Peyer's patch (tissue), 4 donors: ENCODE results near the gene MEF2D. TPM values are rescaled to one million over a fixed set of nuclear protein-coding genes. Genes with fewer than 3 reads are reported as not detected.

Experiments
- DNase-seq, 3 donors: peaks; one replicate each; pipeline ENCODE4 v3.0.0-alpha.2; 2017 to 2019
- H3K27ac ChIP-seq, 4 donors: fragments of 200-600 bp; sonication (generic); one replicate each; pipeline ENCODE4 v1.5.1; 2016 to 2019
- H3K27me3 ChIP-seq, 2 donors: fragments of 200-600 bp; sonication (generic); one replicate each; pipeline ENCODE4 v1.5.1; 2019
- H3K36me3 ChIP-seq, 3 donors: fragments of 200-600 bp; sonication (generic); one replicate each; pipeline ENCODE4 v1.5.1; 2016 to 2019
- H3K4me1 ChIP-seq, 4 donors: fragments of 200-600 bp; sonication (generic); one replicate each; pipeline ENCODE4 v1.5.1; 2016 to 2019
- H3K4me3 ChIP-seq, 4 donors: fragments of 200-600 bp; sonication (generic); 1 replicate in 3 of 4; 2 replicates in 1 of 4; pipeline ENCODE4 v1.5.1; 2016 to 2019; ENCODE audit warnings: mild to moderate bottlenecking in 1 of 4
- H3K9me3 ChIP-seq, 4 donors: fragments of 200-600 bp; sonication (generic); one replicate each; pipeline ENCODE4 v1.5.1; 2016 to 2019; ENCODE audit warnings: mild to moderate bottlenecking in 1 of 4
- POLR2A ChIP-seq, 2 donors: fragments of 450-650 bp; IDR thresholded peaks; one replicate each; pipeline ENCODE4 v1.5.1; 2017; ENCODE audit warnings: antibody characterized with exemption in 2 of 2, mild to moderate bottlenecking in 2 of 2, moderate library complexity in 2 of 2
- total RNA-seq, 4 donors: library from RNA; depleted of rRNA; stranded (reverse); fragments of >200 nt; gene quantifications; one replicate each; pipeline ENCODE4 v1.1.0, GENCODE V29; 2016
- TF ChIP-seq, protein P1 (sequence below), 6 experiments: fragments of 450-650 bp in 4 of 6; fragments of 200-600 bp in 2 of 6; sonication (generic) in 1 of 6; IDR thresholded peaks; one replicate each; pipeline ENCODE4 v1.5.1; 2017 to 2019; ENCODE audit warnings: antibody characterized with exemption in 6 of 6, mild to moderate bottlenecking in 3 of 6, moderate library complexity in 1 of 6

The MEF2D gene
- total RNA-seq, 4 donors from 2014 or later, result 46.8 to 97.4 (median 64.1) TPM

DNA sequence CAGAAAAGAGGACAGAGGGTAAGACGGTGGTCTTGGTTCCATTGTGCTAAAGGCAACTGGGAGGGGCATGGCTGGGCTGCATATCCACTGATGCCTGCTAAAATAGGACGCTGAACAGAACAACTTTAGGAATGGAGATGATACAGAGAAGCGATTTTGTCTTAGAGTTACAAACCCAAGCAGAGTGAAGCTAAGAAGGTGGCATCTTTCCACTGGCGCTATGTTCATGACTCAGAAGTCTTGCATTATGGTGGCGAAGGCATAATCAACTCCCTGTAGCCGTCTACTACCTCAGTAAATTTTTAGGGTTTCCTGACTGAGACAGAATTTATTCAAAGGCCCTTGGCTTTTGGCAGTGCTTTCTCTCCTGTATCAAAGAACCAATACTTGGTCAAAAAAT is 57.3 kb downstream of the MEF2D start:
- no peaks in the 10 kb centered on the region for H3K9me3 ChIP-seq
- H3K27ac ChIP-seq, result no peak overlapping the region
- no peak overlapping the region for H3K4me3 ChIP-seq
- peaks cover 0 to 5% (median 0%) of the 10 kb centered on the region in 4 donors for H3K4me1 ChIP-seq
- TF ChIP-seq, protein P1, sequence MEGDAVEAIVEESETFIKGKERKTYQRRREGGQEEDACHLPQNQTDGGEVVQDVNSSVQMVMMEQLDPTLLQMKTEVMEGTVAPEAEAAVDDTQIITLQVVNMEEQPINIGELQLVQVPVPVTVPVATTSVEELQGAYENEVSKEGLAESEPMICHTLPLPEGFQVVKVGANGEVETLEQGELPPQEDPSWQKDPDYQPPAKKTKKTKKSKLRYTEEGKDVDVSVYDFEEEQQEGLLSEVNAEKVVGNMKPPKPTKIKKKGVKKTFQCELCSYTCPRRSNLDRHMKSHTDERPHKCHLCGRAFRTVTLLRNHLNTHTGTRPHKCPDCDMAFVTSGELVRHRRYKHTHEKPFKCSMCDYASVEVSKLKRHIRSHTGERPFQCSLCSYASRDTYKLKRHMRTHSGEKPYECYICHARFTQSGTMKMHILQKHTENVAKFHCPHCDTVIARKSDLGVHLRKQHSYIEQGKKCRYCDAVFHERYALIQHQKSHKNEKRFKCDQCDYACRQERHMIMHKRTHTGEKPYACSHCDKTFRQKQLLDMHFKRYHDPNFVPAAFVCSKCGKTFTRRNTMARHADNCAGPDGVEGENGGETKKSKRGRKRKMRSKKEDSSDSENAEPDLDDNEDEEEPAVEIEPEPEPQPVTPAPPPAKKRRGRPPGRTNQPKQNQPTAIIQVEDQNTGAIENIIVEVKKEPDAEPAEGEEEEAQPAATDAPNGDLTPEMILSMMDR (IDR thresholded peaks at IDR 0.05), result no peak
- no peak for TF ChIP-seq POLR2A (IDR thresholded peaks at IDR 0.05)
- peaks cover 0 to 36% of the 10 kb centered on the region in 2 donors for H3K27me3 ChIP-seq
- no peaks in the 10 kb centered on the region for H3K36me3 ChIP-seq
- DNase-seq, result no peak

DNA sequence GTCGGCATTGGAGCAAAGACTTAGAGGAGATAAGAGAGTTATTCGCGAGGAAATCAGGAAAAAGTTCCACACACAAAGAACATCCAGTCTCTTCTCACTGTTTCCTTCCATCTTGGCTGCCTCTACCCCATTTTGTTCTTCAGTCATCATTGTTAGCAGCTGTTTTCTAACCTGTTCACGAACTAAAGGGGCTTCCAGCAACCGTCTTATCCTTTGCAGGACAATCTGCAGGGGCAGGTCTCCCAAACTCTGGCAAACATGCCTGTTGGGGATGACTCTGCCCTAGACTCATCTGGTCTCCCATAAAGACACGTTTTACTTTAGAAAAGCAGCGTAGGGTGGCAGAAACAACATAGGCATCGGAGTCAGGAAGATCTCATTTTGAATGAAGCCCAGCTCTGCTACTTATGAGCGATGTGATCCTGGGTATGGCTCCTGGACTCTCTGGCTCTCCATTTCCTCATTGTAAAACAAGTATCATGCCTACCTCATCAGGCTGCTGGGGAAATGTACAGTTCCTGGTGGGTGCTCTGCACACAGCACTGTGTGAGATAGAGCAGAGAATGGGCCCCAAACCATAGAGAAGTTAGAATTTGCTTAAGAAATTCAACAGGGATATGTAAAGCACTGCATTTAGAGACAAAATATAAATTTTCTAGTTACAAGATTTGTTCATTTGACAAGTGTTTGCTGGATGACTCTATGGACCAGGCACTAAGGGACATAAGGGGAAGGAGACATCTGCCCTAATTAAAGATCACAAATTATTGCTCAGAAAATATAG is 59.7 kb downstream of the MEF2D start:
- H3K27ac ChIP-seq, result no peak overlapping the region
- H3K36me3 ChIP-seq, result no peaks in the 10 kb centered on the region
- TF ChIP-seq, protein P1 (IDR thresholded peaks at IDR 0.05), result no peak
- TF ChIP-seq POLR2A (IDR thresholded peaks at IDR 0.05), result no peak
- no peaks in the 10 kb centered on the region for H3K9me3 ChIP-seq
- peaks cover 0 to 58% of the 10 kb centered on the region in 2 donors for H3K27me3 ChIP-seq
- DNase-seq, result no peak
- no peak overlapping the region for H3K4me3 ChIP-seq
- peaks cover 0 to 14% (median 6%) of the 10 kb centered on the region in 4 donors for H3K4me1 ChIP-seq

DNA sequence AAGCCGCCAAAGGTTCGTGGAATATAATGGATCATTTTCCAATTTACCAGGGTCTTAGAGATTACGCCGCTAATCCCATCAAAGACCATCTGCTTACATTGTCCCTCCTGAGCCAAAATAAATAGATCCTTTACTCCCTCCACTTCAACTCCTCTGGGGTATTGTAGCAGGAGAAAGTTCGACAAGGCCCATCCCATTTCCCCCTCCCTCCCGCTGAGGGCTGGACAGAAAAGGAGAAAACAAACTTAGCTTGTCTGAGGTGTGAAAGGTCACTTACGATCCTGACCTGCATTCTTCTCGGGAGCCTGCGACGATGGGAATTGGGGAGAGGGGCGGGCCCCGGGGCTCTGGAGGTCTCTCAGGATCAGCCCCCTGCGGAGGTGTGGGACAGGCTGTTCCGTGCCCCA is 60.8 kb downstream of the MEF2D start:
- Histone ChIP-seq H3K27ac (no peak overlapping the region), H3K4me1 (peaks cover 0 to 18% (median 13%) of the 10 kb centered on the region in 4 donors), H3K4me3 (no peak overlapping the region), H3K27me3 (peaks cover 0 to 64% of the 10 kb centered on the region in 2 donors), H3K36me3 (no peaks in the 10 kb centered on the region), H3K9me3 (no peaks in the 10 kb centered on the region)
- DNase-seq, result no peak
- TF ChIP-seq POLR2A (IDR thresholded peaks at IDR 0.05), result no peak
- TF ChIP-seq, protein P1 (IDR thresholded peaks at IDR 0.05), result no peak

DNA sequence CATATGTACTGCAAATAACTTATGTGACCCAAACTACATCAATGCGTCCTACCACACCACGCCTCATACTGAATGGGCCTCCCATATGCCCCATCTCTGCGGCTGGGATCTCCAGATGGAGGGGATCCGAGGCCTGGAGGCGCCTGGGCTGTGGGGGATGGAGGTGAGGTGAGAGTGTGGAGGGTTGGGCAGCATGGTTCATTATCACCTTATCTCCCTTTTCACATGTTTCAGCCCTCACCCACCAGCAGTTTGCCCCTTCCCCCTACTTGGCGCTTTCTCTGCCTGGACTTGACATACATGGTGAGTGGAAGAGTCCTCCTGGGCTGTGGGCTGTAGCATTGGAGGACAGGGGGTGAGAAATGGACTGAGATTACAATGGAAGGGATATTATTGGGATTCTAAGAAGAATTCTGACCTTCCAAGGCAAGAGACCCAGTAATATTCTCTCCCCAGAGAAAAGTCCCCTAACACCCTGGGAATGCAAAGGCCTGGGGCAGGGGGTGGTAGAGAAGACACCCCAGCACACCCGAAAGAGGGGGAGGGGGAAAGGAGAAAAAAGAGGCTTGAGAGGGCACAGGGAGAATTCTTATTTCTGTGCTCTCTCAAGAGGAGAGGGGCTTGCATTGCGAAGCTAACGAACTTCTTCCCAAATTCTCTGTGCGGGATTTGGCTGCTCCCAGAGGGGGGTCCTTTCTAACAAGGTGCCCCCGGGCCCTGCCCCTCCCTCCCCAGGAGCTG is 61.4 kb downstream of the MEF2D start:
- Histone ChIP-seq H3K27me3 (peaks cover 0 to 64% of the 10 kb centered on the region in 2 donors), H3K9me3 (no peaks in the 10 kb centered on the region), H3K27ac (no peak overlapping the region), H3K36me3 (no peaks in the 10 kb centered on the region), H3K4me1 (peaks cover 0 to 18% (median 13%) of the 10 kb centered on the region in 4 donors), H3K4me3 (no peak overlapping the region)
- TF ChIP-seq, protein P1 (IDR thresholded peaks at IDR 0.05), result no peak
- TF ChIP-seq POLR2A (IDR thresholded peaks at IDR 0.05), result no peak
- DNase-seq, result no peak

DNA sequence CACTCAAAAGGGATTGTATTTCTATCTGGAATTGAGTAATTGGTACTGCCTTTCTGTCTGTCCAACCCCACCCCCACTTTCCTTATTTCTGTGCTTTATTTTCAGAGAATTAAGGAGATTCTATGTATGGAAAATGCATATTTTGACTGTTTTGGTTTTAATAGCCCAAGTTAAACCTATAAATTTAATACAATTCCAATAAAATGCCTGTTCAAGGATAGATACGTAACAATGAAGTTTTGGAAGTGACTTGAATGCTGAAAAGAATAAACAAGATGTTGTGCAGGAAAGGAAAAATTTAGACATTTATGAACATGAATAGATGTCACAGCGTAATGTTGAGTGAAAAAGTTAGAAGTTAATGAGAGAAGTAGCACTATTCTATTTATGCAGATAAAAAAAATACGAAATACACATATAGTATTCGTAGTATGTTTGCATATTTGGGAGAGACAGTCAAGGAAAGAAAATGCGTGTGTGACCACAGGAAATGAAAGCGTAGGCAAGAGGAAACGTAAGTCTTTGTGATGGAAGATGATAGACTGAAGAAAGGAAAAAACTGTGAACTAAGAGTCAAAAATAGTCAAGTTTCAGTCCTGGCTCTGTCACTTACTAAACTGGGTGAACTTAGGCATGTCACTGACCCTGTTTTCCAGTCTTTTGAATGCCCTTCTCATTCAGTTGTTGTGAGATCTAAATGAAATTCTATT is 62.1 kb downstream of the MEF2D start:
- TF ChIP-seq, protein P1 (IDR thresholded peaks at IDR 0.05), result no peak
- TF ChIP-seq POLR2A (IDR thresholded peaks at IDR 0.05), result no peak
- Histone ChIP-seq H3K4me1 (peaks cover 0 to 18% (median 13%) of the 10 kb centered on the region in 4 donors), H3K36me3 (no peaks in the 10 kb centered on the region), H3K9me3 (no peaks in the 10 kb centered on the region), H3K4me3 (no peak overlapping the region), H3K27me3 (peaks cover 0 to 70% of the 10 kb centered on the region in 2 donors), H3K27ac (no peak overlapping the region)
- DNase-seq, result no peak
